HG03460 (cell line): Measurements from ENCODE around the gene MRPS24.
"Not testable (repeated sequence)": the region's sequence is repeated elsewhere in the genome, so short reads cannot be mapped to it uniquely, and the experiment has no call there.

ENCODE experiments used
- ATAC-seq: cut with Tn5 transposase; IDR thresholded peaks from one replicate; pipeline ENCODE4 v1.9.1; 2021; ENCODE audit not compliant: unreplicated experiment

MRPS24 gene

GRCh38 chr7:43843296-43843695 lies 26.0 kb downstream of the MRPS24 start:
- ATAC-seq = no peak

- no peak for ATAC-seq
These were observed 31.1 kb downstream of the MRPS24 start for GRCh38 chr7:43838201-43838658.

- ATAC-seq = peak; percentile 50
These were observed 34.7 kb downstream of the MRPS24 start for GRCh38 chr7:43834463-43835251.

GRCh38 chr7:43830917-43831316 lies 38.4 kb downstream of the MRPS24 start:
- not testable (repeated sequence) for ATAC-seq

GRCh38 chr7:43825391-43825808 lies 43.9 kb downstream of the MRPS24 start:
- ATAC-seq = no peak

GRCh38 chr7:43824963-43825362 lies 44.4 kb downstream of the MRPS24 start:
- no peak for ATAC-seq

- not testable (repeated sequence) for ATAC-seq
These were observed 44.8 kb downstream of the MRPS24 start for GRCh38 chr7:43824513-43824912.

GRCh38 chr7:43823941-43824340 lies 45.4 kb downstream of the MRPS24 start:
- ATAC-seq = no peak

GRCh38 chr7:43823425-43823824 lies 45.9 kb downstream of the MRPS24 start:
- not testable (repeated sequence) for ATAC-seq
